Aorta (tissue), 5 donors: Measurements from ENCODE around the gene DPF3. TPM values are rescaled to one million over a fixed set of nuclear protein-coding genes. Genes with fewer than 3 reads are reported as not detected.

ENCODE experiments used
- ATAC-seq: fragments of 200-7000 bp; cut with Tn5 transposase; one replicate; pipeline ENCODE4 v1.9.1; 2022; ENCODE audit warnings: moderate library complexity; ENCODE audit not compliant: low FRiP score
- DNase-seq, 2 donors: peaks; one replicate each; pipeline ENCODE4 v3.0.0-alpha.2; 2020
- H3K27ac ChIP-seq, 2 donors: one replicate each; pipeline ENCODE4 v1.5.1; 2013; ENCODE audit warnings: low read length in 2 of 2, mild to moderate bottlenecking in 2 of 2, moderate library complexity in 2 of 2, control low read depth in 1 of 2, inconsistent platforms in 1 of 2, low read depth in 1 of 2
- H3K27me3 ChIP-seq, 2 donors: one replicate each; pipeline ENCODE4 v1.6.1; 2013; ENCODE audit warnings: control low read depth in 1 of 2, low read length in 1 of 2, mild to moderate bottlenecking in 1 of 2, moderate library complexity in 1 of 2; ENCODE audit not compliant: insufficient read depth in 2 of 2, control insufficient read depth in 1 of 2
- H3K36me3 ChIP-seq, 2 donors: one replicate each; pipeline ENCODE4 v1.6.1; 2013; ENCODE audit warnings: control low read depth in 1 of 2, low read length in 1 of 2, mild to moderate bottlenecking in 1 of 2; ENCODE audit not compliant: insufficient read depth in 2 of 2, control insufficient read depth in 1 of 2
- H3K4me1 ChIP-seq, 2 donors: one replicate each; pipeline ENCODE4 v1.6.1; 2013; ENCODE audit warnings: low read length in 2 of 2, control low read depth in 1 of 2, mild to moderate bottlenecking in 1 of 2, moderate library complexity in 1 of 2; ENCODE audit not compliant: insufficient read depth in 2 of 2, control insufficient read depth in 1 of 2
- H3K4me3 ChIP-seq, 2 donors: one replicate each; pipeline ENCODE4 v1.5.1; 2013; ENCODE audit warnings: low read length in 2 of 2, control low read depth in 1 of 2, mild to moderate bottlenecking in 1 of 2
- H3K9me3 ChIP-seq: one replicate; pipeline ENCODE4 v1.6.1; 2013; ENCODE audit warnings: mild to moderate bottlenecking, low read length; ENCODE audit not compliant: control insufficient read depth
- WGBS, 2 donors: extraction: QIAGEN DNeasy Blood & Tissue Kit; methylation state at CpG; one replicate each; pipeline ENCODE4 v1.1.7; 2013; 5-methylcytosine and 5-hydroxymethylcytosine counted together
- intact Hi-C, 2 donors: fragments of 100-400 bp; cut with DNase I; formaldehyde crosslinking; loops; one replicate each; pipeline versions ENCODE4 v1.14.2 to v1.15.0; 2022
- polyA plus RNA-seq, 2 donors: library from polyadenylated mRNA; stranded (reverse); fragments of 200-250 nt; gene quantifications; one replicate each; pipeline ENCODE4 v1.2.3, GENCODE V29; 2013
- total RNA-seq, 2 donors: library from RNA; stranded (reverse); fragmentation: NEBNext Ultra II Directional; extraction: Animal tissue kit (Norgen Biotek cat#: 25700); gene quantifications; one replicate each; pipeline ENCODE4 v1.2.1, GENCODE V29; 2021
- donor health status: healthy with polysubstance abuse.
- donor health status: Bipolar disorder and iron deficiency.
- donor health status: DM: no; HTN: no; CAD: no.
- donor health status: DM: no; HTN: no; CAD: no.
- donor health status: DM: yes; HTN: yes; CAD: no.

Gene DPF3
- total and polyA plus RNA-seq, 4 donors, result 0.15 to 2.2 (median 0.70) TPM

DNA sequence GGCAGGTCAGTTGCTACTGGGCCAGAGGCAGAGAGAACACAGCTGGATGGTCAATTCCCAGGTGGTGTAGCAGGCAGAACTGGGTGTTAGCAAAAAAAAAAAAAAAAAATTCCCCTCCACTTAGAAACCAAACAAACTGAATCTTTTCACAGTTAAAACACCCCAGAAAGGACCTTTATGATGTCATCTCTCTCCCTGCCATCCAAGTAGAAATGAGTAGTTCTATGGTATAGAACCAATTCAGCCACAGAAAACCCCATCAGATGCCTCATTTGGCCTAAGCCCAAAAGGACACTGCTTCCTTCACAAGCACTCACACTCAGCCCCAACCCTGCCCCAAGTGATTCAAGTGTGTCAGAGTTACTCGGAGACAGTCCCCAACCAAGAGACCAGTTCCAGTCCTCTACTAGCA is 230.8 kb downstream of the DPF3 start:
- ATAC-seq, result no peak
- Histone ChIP-seq H3K9me3 (no peaks in the 10 kb centered on the region), H3K36me3 (no peaks in the 10 kb centered on the region), H3K27me3 (no peaks in the 10 kb centered on the region), H3K4me3 (no peak overlapping the region), H3K4me1 (no peaks in the 10 kb centered on the region), H3K27ac (no peak overlapping the region)
- no peak for DNase-seq
- 100% methylated on average over 1 of the region's 1 CpG for WGBS, 2 donors
- intact Hi-C loops, result no loop called here

GRCh38 chr14:72662214-72662613 is 231.7 kb downstream of the DPF3 start:
- DNase-seq, result no peak
- Histone ChIP-seq H3K4me3 (no peak overlapping the region), H3K9me3 (no peaks in the 10 kb centered on the region), H3K27ac (no peak overlapping the region), H3K36me3 (no peaks in the 10 kb centered on the region), H3K27me3 (no peaks in the 10 kb centered on the region), H3K4me1 (no peaks in the 10 kb centered on the region)
- WGBS, 2 donors, result 87 to 95% methylated on average over 2 of the region's 2 CpGs
- intact Hi-C loops, result no loop called here
- no peak for ATAC-seq

- Histone ChIP-seq H3K4me3 (no peak overlapping the region), H3K36me3 (no peaks in the 10 kb centered on the region), H3K9me3 (no peaks in the 10 kb centered on the region), H3K4me1 (no peaks in the 10 kb centered on the region), H3K27me3 (no peaks in the 10 kb centered on the region), H3K27ac (no peak overlapping the region)
- 87 to 96% methylated on average over 1 of the region's 1 CpG for WGBS, 2 donors
- no peak for ATAC-seq
- DNase-seq, result no peak
- intact Hi-C loops, result no loop called here
Observed at GRCh38 chr14:72657214-72657921, 236.5 kb downstream of the DPF3 start.

- DNase-seq (no peak), ATAC-seq (no peak)
- H3K4me1 ChIP-seq, result no peaks in the 10 kb centered on the region
- no peaks in the 10 kb centered on the region for H3K27me3 ChIP-seq
- intact Hi-C loops, result no loop called here
- H3K36me3 ChIP-seq, result no peaks in the 10 kb centered on the region
- 85 to 92% methylated on average over 8 of the region's 8 CpGs for WGBS, 2 donors
- no peaks in the 10 kb centered on the region for H3K9me3 ChIP-seq
- H3K4me3 ChIP-seq, result no peak overlapping the region
- no peak overlapping the region for H3K27ac ChIP-seq
Observed at GRCh38 chr14:72653026-72653425, 240.9 kb downstream of the DPF3 start.

- no peak for ATAC-seq
- Histone ChIP-seq H3K4me3 (no peak overlapping the region), H3K9me3 (no peaks in the 10 kb centered on the region), H3K27me3 (no peaks in the 10 kb centered on the region), H3K27ac (no peak overlapping the region), H3K4me1 (no peaks in the 10 kb centered on the region), H3K36me3 (no peaks in the 10 kb centered on the region)
- DNase-seq, result no peak
- intact Hi-C loops, result no loop called here
- WGBS, 2 donors, result 72 to 79% methylated on average over 4 of the region's 4 CpGs
Observed at GRCh38 chr14:72652179-72652578, 241.7 kb downstream of the DPF3 start.

DNA sequence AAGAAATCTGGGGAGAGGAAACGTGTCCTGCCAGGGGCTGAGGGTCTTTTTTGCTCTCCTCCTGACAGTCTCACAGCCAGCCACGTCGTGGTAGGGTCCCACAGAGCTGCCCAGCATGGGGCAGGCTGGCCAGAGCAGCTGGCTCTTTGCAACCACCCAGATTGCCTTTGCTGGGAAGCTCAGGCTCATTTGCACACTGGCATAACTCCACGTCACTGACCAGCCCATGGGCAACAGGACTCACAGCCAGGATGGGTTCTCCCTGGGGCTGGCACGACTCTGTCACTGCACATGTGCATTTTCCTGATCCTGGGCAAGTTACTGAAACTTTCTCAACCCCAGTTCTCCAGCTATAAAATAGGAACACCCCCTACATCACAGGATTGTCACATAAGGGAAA is 242.2 kb downstream of the DPF3 start:
- Histone ChIP-seq H3K27ac (no peak overlapping the region), H3K36me3 (no peaks in the 10 kb centered on the region), H3K27me3 (no peaks in the 10 kb centered on the region), H3K4me3 (no peak overlapping the region), H3K4me1 (no peaks in the 10 kb centered on the region), H3K9me3 (no peaks in the 10 kb centered on the region)
- WGBS, 2 donors, result 40 to 43% methylated on average over 5 of the region's 5 CpGs
- no peak for ATAC-seq
- intact Hi-C loops, result no loop called here
- DNase-seq, result no peak

- WGBS, 2 donors, result 29 to 33% methylated on average over 6 of the region's 6 CpGs
- no peak for DNase-seq
- Histone ChIP-seq H3K4me3 (no peak overlapping the region), H3K36me3 (no peaks in the 10 kb centered on the region), H3K27ac (no peak overlapping the region), H3K27me3 (no peaks in the 10 kb centered on the region), H3K9me3 (no peaks in the 10 kb centered on the region), H3K4me1 (no peaks in the 10 kb centered on the region)
- intact Hi-C loops, result no loop called here
- no peak for ATAC-seq
Observed at GRCh38 chr14:72651081-72651480, 242.8 kb downstream of the DPF3 start.

DNA sequence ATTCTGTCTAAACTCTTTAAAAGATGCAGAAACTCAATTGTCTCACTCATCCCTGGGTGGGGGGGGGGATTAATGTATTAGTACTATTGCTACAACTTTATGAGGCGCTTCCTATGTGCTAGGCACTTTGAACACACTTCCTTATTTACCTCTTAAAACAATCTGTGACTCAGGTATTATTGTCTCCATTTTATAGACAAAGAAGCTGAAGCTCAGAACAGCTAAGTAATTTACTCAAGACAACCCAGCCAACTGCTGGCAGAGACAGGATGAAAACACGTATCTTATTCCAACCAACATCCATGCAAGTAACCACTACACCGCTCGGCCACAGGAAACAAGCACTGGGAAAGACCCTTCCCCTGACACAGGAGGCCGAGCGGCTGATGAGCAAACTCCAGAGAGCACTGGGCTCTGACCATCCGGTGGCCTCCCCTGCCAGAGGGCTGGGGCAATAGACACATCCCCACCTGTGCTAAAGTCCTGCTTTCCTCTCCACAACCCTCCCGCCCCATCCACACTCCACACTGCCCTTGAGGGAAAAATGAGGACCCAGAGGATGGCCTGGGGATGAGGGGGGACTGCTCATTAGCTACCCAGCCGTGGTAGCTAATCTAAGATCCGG is 244.2 kb downstream of the DPF3 start:
- Histone ChIP-seq H3K9me3 (no peaks in the 10 kb centered on the region), H3K27ac (no peak overlapping the region), H3K36me3 (no peaks in the 10 kb centered on the region), H3K27me3 (no peaks in the 10 kb centered on the region), H3K4me1 (no peaks in the 10 kb centered on the region), H3K4me3 (no peak overlapping the region)
- intact Hi-C loops, result no loop called here
- 80 to 81% methylated on average over 10 of the region's 10 CpGs for WGBS, 2 donors
- ATAC-seq (no peak), DNase-seq (no peak)

GRCh38 chr14:72647782-72648181 is 246.1 kb downstream of the DPF3 start:
- 89 to 91% methylated on average over 9 of the region's 9 CpGs for WGBS, 2 donors
- ATAC-seq, result no peak
- H3K4me3 ChIP-seq, result no peak overlapping the region
- no peaks in the 10 kb centered on the region for H3K4me1 ChIP-seq
- DNase-seq, result no peak
- no peak overlapping the region for H3K27ac ChIP-seq
- no peaks in the 10 kb centered on the region for H3K27me3 ChIP-seq
- no peaks in the 10 kb centered on the region for H3K36me3 ChIP-seq
- no peaks in the 10 kb centered on the region for H3K9me3 ChIP-seq
- intact Hi-C loops, result no loop called here
